Ureter (tissue), 1 donor: ENCODE measurements around the gene ZNF652. TPM values are rescaled to one million over a fixed set of nuclear protein-coding genes. Genes with fewer than 3 reads are reported as not detected.
"Not testable (repeated sequence)": the region's sequence is repeated elsewhere in the genome, so short reads cannot be mapped to it uniquely, and the experiment has no call there.

Experiments used
- DNase-seq: peaks from one replicate; pipeline ENCODE4 v3.0.0-alpha.2; 2020; ENCODE audit warnings: low spot score
- total RNA-seq: library from RNA; stranded (reverse); gene quantifications from one replicate; pipeline ENCODE4 v1.2.4, GENCODE V29; 2023
- donor health status: DM: yes; HTN: yes; CAD: no.

Gene ZNF652
- total RNA-seq, 1 donor from 2014 or later, result 44.6 TPM

DNA sequence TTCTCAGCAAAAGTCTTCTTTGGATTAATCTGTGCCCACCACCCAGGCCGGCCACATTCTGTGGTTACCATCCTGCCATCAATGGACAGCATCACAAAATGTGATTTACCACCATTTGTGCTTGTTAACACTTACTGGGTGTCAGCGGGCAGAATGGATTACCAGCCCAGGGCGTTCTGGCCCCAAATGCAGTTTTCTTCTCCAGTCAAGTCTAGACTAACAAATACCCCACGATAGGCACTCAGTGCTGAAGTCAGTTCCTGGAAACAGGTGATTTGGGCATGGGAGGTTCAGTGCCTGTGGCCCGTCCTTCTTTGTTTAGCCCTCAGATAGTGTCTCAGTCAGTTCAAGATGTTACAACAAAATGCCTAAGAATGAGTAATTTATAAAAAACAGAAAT, 92.7 kb downstream of the ZNF652 start:
- no peak for DNase-seq

GRCh38 chr17:49267912-49268311, 94.1 kb downstream of the ZNF652 start:
- DNase-seq, result no peak

DNA sequence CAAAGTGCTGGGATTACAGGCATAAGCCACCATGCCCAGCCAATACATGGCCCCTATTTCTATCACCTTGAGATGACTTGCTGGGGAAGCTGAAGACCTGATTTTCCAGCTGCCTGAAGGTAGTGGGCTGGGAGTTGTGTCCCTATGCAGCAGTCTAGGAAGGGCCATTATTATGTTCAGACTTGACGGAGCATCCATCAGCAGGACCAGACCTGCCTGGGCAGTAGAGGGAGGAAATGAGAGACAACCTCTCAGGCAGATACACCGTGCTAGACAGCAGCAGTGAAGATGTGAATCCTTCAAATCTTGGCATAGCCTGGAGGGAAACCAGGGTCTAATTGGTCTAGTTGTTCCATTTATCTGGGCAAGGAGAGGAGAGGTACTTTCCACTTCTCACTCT, 95.8 kb downstream of the ZNF652 start:
- no peak for DNase-seq

DNA sequence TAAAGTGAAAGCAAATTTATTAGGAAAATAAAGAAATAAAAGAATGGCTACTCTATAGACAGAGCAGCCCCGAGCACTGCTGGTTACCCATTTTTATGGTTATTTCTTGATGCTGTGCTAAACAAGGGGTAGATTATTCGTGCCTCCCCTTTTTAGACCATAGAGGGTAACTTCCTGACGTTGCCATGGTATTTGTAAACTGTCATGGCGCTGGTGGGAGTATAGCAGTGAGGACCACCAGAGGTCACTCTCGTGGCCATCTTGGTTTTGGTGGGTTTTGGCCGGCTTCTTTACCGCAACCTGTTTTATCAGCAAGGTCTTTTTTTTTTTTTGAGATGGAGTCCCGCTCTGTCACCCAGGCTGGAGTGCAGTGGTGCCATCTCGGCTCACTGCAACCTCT, 100.5 kb downstream of the ZNF652 start:
- not testable (repeated sequence) for DNase-seq

DNA sequence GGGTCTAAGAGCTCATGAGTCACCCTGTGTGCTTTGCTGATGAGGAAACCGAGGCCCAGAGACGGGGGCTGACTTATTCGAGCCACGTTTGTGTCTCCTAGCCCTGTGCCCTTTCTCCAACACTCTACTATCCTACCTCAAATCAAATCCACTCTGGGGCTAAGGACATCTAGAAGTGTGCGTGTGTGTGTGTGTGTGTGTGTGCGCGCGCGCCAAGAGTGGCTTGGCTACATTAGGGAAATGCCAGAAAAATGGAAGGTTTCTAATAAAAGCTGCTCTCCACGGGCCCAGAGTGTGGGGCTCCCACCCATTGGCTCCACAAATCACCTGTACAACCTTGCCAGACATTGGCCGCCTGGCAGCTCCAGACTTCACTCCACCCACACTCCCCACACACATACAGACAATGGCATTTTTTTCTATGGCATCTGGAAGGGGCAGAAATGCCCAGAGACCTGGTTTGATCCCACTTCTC, 101.2 kb downstream of the ZNF652 start:
- no peak for DNase-seq

DNA sequence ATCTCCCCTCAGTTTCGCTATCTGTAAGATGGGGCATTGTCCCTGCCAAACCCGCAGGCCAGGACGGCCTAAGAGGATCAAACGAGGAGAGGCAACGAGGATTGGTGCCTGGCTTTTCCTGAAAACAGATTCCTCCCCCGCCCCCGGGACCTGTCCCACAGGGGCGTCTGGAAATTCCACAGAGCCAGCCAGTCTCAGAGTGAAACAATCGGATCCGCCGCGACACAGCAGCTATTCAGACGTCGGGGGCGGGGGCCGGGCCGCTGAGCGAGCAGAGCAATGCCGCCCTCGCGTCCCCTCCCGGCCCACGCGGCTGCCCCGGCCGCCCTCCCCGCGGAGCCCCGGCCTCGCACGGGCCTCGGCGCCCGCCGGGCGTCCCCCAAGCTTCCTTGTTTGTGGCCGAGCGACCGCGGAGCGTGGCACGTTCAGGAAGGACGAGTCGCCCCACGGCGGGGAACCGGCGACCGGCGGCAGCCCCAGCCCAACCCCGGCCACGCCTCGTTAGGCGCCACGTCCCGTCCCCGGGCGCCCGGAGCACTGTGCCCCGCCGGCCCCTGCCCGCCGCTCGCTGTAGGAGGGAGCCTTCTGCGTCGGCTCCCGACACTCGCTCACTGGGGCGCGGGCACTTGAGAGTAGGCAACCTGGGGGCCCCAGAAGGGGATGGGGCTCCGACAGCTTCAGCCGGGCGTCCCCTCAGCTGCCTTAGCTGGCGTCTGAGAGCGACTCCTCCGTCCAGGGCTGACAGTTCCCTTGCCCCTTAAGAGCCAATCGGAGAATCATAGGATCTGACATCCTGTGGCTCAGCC, 101.8 kb downstream of the ZNF652 start:
- DNase-seq, result peak; percentile 58

- DNase-seq, result no peak
These were observed 102.4 kb downstream of the ZNF652 start for GRCh38 chr17:49259663-49260010.

GRCh38 chr17:49258394-49258793, 103.7 kb downstream of the ZNF652 start:
- no peak for DNase-seq

- DNase-seq, result no peak
These were observed 106.9 kb downstream of the ZNF652 start for GRCh38 chr17:49255125-49255524.

DNA sequence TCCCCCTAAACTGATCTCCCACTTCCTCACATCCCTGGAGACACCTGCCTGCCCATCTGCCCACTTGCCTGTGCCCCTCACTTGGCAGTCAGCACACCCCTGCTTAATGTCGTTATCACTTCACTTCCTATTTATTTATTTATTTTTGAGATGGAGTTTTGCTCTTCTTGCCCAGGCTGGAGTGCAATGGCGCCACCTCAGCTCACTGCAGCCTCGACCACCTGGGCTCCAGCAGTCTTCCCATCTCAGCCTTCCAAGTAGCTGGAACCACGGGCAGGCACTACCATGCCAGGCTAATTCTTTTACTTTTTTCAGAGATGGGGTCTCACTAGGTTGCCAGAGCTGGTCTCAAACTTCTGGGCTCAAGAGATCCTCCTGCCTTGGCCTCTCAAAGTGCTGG, 108.0 kb downstream of the ZNF652 start:
- DNase-seq, result no peak

DNA sequence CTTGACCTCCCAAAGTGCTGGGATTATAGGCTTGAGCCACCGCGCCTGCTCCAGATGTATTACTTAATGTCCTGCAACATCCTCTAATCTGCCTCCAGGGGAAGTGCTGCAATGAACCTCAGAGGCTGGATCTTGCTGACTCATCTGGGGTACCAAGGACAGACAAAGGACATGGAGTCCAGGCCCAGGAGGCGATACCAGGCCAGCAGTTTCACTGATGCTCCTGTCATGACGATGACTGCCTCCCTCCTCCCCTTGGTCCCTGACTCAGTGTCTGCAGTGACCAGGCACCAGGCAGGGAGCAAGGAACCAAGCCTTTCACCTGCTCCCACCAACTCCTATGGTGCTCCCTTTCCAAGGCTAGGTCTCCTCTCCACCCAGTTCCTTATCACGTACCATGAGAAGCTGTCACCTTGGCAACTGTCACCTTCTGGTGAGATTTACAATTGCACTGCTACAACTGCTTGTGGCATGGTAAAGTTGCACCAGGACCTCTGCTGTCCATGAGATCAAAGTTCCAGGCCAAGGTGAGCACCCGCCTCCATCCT, 109.8 kb downstream of the ZNF652 start:
- DNase-seq, result no peak

GRCh38 chr17:49249890-49250522, 112.0 kb downstream of the ZNF652 start:
- no peak for DNase-seq

- DNase-seq, result no peak
These were observed 112.7 kb downstream of the ZNF652 start for GRCh38 chr17:49249292-49249794.

DNA sequence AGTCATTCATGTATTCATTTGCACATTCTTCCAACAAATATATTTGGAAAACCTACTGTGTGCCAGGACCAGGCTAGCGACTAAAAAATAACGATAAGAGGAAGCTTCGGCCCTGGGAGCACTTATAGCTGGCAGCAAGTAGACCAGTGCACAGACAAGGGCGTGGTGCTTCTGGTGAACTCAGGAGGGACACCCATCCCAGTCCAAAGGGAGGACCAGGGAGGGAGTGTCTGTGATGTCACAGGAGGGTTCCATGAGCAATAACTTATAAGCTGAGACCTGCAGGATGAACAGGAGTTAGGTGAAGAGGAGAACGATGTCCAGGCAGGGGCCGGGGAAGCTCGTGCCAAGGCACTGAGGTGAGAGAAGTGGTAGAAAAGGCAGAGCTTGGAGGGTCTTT, 114.1 kb downstream of the ZNF652 start:
- no peak for DNase-seq

DNA sequence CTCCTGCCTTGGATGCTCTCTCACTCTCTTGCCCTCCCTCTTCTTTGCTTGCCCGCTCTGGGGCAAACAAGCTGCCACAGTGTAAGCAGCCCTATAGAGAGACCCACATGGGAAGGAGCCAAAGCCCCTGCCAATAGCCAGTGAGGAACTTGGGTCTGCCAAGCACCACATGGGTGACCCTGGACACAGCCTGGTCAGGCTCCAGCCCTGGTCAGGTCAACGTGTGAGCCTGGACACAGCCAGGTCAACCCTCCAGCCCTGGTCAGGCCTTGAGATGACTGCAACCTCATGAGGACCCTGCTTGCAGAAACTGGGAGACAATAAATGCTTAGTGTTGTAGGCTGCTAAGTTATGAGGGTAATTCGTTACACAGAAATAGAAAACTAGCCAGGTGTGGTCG, 117.2 kb downstream of the ZNF652 start:
- DNase-seq, result no peak

Other genes starting within 250 kb of the ZNF652 start
- gene B4GALNT2, start 229.5 kb downstream of the ZNF652 start, total RNA-seq, result 0.05 TPM
- 2.9 TPM for gene GNGT2, start 151.7 kb downstream of the ZNF652 start, total RNA-seq
- gene ABI3, start 151.5 kb downstream of the ZNF652 start, total RNA-seq, result 15.2 TPM
- 0.34 TPM for gene PHOSPHO1, start 131.5 kb downstream of the ZNF652 start, total RNA-seq
- 172 TPM for gene PHB1, start 52.6 kb upstream of the ZNF652 start, total RNA-seq
- gene NGFR, start 133.0 kb upstream of the ZNF652 start, total RNA-seq, result 10.0 TPM
- 9.2 TPM for gene NXPH3, start 213.6 kb upstream of the ZNF652 start, total RNA-seq